ENCODE data around the gene CELF2.

Gene CELF2

DNA sequence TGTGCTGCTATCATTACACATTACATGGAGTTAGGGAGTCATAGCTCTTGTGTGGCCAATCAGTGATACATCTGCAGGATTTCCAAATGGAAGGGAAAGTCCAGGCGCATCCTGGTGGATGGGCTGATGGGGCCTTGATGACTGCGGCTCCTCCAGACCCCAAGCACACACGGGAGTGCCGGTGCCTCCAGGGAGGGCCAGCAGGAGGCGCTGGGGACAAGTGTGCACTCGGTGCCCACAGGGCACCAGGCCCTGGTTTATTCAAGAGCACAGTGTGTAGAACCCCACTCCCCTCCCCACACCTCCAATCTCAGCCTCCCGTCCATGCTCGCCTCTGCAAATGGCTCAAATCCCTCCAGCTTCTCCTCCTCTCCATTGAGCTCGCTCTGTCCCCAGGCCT lies 349.8 kb downstream of the CELF2 start:
- DNase-seq, result no peak

DNA sequence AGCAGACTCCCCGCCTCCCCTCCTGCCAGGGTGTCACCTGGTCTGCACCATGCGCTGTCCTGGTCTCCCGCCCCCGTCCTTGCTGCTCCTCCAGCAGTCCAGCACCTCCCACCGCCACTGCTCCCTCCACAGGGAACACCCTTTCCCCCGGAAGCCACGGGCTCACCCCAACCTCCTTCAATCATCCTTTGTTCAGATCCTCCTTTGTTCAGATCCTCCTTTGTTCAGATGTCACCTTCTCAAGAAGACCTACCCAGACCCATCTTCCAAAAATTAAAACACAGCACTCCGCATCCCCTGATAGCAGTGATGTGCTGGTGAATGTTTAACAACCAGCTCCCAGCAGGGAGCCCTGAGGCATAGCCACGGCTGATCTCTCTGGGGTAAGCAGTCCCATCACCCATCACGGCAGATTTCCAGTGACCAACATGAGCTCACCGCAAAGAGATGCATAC lies 356.1 kb downstream of the CELF2 start:
- DNase-seq, result no peak

DNA sequence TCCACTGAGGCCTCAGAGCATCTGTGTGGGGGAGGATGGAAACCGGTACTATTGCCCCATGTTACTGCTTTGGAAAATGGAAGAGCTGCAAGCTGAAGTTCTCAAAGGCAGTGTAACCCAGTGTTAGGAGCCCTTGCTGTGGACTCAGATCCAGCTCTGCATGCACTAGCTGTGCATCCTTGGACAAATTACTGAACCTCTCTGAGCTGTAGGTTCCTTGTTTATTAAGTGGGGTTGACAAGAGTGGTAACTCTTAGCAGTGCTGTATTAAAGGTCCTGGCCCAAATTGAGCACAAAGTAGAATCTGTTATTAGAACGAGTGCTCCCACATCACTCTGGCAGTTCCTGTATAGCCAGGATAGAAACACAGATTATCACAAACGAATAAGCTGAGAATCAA lies 359.6 kb downstream of the CELF2 start:
- DNase-seq, result no peak

- no peak for DNase-seq
These were observed 361.2 kb downstream of the CELF2 start for GRCh38 chr10:11378835-11379234.

DNA sequence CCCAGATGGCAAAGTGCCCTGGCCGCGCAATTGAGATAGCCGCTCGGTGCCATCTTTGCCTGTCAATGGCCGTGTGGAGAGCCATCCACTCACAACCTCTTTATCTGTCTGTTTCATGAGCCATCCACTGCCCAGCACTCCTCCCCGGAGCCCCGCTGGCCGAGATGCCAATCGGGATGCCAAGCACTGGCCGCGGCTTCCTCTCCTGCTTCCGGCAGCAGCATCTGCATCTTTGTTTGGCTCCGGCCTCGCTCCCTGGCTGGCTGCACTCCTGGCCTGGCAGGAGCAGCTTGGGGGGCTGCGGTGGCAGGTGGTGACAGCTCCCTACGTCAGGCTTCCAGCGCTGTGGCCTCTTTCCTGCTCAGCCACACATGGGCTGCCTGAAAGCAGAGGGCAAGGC lies 362.1 kb downstream of the CELF2 start:
- DNase-seq, result no peak

- no peak for DNase-seq
These were observed 363.4 kb downstream of the CELF2 start for GRCh38 chr10:11381023-11381422.

DNA sequence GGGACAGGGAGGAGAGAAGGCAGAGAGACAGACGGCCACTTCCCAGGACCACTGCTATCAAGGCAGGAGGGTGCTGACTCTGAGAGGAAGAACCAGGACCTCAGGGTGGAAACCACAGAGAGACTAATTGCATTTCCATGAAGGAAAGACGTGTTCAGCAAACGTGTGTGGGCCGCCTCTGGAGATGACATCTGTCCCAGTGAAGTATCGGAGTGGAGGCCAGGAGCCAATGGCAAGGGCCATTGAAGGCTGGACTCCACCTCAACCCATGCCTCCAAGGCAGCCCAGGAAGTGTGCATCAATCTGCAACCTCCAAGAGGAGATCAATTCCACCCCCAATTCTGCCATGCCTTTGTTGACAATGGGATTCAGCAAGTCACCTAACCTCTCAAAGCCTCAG lies 363.8 kb downstream of the CELF2 start:
- no peak for DNase-seq

GRCh38 chr10:11382187-11382586 lies 364.5 kb downstream of the CELF2 start:
- DNase-seq, result no peak

- DNase-seq, result no peak
These were observed 368.4 kb downstream of the CELF2 start for GRCh38 chr10:11386044-11386443.

Data from 8988T (cell line).